HG02588 (cell line): ENCODE results near the gene PALM.
"Not testable (repeated sequence)": the region's sequence is repeated elsewhere in the genome, so short reads cannot be mapped to it uniquely, and the experiment has no call there.

Source experiments
- ATAC-seq: cut with Tn5 transposase; IDR thresholded peaks from one replicate; pipeline ENCODE4 v1.9.1; 2021; ENCODE audit warnings: mild to moderate bottlenecking, moderate library complexity; ENCODE audit not compliant: unreplicated experiment

PALM gene

GRCh38 chr19:708154-709143 lies at the start of gene PALM:
Gene PALM, plus strand, starts transcription at chr19:708935. Its CDS starts 212 bp downstream, at chr19:709147.
- no peak for ATAC-seq

GRCh38 chr19:660793-661426 lies 47.8 kb upstream of the PALM start:
- no peak for ATAC-seq

GRCh38 chr19:661427-662196 lies 47.1 kb upstream of the PALM start:
- ATAC-seq: no peak

GRCh38 chr19:662207-662961 lies 46.4 kb upstream of the PALM start:
- no peak for ATAC-seq

GRCh38 chr19:662962-663681 lies 45.6 kb upstream of the PALM start, which contains the start of gene RNF126:
Gene RNF126, minus strand, starts transcription at chr19:663214. Its CDS starts 93 bp downstream, at chr19:663121.
- peak; percentile 47 for ATAC-seq

DNA sequence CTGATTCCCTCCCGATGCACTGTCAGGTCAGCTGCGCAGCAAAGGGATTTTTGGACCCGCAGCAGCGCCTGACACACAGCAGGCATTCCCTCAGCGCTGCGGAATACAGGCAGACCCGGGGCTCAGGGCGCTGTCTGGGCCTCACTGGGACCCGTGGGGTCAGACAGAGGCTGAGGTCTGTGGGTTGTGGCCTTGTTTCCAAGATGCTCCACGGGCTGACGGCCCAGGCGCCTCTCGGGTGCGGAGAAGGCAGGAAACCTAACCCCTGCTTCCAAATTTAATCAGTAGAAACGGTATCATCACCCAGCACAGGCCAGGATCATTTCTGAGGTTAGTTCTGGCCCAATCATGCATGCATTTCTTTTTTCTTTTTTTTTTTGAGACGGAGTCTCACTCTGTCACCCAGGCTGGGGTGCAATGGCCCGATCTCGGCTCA lies 45.0 kb upstream of the PALM start:
- ATAC-seq: no peak

DNA sequence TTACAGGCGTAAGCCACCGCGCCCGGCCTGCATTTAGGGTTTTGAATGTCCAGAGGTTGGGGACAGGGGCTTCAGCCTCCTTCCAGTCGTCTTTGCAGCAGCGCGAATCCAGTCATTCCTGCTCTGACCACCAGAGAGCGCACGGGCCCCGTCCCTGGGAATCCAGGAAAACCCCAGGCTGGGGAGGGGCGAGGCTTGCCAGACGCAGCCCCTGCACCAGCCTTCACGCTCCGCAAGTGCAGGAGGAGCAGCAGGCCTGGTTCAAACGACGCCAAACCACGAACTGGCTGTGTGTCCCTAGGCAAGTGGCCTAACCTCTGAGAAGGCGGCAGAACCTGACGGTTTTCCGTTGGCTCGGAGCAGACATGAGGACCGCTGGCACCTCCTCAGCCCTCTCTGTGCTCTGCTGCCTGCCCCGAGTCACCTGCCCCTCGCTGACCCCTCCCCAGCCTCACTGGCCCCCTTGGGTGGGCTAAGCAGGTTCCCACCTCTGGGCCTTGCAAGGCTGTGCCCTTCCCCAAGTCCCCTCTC lies 43.8 kb upstream of the PALM start:
- ATAC-seq: no peak

DNA sequence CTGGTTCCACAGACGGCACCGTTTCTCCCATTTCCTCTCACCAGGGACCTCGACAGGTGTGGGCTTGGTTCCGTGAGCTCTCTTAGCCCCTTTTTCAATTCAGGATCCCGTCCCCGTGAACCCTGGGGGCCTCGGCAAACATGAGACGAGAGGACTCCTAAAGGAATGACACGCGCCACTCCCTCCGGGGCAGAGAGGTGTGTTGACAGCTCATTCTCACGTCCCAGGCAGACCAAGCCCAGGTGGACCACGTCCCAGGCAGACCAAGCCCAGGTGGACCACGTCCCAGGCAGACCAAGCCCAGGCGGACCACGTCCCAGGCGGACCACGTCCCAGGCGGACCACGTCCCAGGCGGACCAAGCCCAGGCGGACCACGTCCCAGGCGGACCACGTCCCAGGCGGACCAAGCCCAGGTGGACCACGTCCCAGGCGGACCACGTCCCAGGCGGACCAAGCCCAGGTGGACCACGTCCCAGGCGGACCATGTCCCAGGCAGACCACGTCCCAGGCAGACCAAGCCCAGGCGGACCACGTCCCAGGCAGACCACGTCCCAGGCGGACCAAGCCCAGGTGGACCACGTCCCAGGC lies 41.7 kb upstream of the PALM start:
- not testable (repeated sequence) for ATAC-seq

DNA sequence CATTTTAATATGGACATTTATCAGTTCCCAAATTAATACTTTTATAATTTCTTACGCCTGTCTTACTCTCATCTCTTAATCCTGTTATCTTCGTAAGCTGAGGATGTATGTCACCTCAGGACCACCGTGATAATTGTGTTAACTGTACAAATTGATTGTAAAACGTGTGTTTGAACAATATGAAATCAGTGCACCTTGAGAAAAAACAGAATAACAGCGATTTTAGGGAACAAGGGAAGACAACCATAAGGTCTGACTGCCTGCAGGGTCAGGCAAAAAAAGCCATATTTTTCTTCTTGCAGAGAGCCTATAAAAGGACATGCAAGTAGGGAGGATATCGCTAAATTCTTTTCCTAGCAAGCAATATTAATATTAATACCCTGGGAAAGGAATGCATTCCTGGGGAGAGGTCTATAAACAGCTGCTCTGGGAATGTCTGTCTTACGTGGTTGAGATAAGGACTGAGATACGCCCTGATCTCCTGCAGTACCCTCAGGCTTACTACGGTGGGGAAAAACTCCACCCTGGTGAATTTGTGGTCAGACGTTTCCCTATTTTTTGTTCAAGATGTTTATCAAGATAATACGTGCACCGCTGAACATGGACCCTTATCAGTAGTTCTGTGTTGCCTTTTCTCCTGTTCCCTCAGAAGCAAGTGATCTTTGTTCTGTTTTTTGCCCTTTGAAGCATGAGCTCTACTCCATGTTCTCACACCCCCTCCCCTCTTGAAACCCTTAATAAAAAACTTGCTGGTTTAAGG lies 39.9 kb upstream of the PALM start:
- ATAC-seq: not testable (repeated sequence)

DNA sequence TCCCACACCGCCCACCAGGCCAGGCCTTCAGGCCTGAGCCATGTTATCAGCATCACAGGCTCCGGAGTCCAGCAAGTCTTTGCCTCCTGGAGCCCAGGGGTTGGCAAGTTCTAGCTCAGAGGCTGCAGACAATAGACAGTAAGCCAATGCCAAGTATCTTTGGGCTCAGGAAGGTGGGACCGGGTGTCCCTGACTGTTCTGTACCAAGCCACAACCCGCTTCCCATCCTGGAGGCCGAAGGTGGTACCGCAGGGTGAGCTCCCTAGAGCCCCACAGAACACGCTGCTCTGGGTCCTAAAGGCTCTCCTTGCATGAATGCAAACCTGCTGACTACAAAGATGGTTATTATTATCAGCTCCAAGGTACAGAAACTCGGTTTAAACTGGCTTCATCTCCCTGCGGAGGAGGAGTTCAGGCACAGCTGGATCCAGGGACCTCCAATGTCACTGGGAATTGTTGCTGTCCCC lies 38.1 kb upstream of the PALM start:
- no peak for ATAC-seq

- ATAC-seq: no peak
These were observed 34.2 kb upstream of the PALM start for GRCh38 chr19:674282-675151.

GRCh38 chr19:676007-676338 lies 32.8 kb upstream of the PALM start:
- no peak for ATAC-seq

DNA sequence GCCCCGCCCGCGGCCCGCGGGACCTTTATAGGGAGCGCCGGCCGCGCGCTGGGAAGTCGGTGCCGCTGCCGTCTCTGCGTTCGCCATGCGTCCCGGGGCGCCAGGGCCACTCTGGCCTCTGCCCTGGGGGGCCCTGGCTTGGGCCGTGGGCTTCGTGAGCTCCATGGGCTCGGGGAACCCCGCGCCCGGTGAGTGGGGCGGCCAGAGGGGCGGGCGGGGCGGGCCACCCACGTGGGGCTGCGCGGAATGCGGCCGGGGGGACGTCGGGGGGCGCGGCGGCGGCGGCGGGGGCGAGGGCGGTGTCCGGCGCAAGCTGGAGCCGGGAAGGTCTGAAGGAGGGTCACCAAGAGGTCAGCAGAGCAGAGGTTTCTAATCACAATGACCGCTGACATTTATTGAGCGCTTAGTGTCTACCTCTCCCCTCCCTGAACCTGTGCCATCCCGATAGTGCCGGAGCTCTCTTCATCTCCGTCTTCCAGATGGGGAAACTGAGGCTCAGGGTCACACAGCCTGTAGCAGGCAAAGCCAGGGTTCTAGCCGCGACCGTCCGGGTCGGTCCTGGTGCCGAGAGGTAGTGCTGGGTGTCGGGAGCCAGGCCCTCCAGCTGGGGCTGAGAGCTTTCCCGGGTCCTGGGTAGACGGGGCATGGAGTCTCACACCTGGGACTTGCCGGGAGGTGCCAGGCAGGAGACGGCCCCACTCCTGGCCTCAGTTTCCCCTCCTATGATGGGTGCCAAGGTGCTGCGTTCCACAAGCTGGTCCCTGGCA lies 32.2 kb upstream of the PALM start, which contains the start of gene FSTL3:
TSS of gene FSTL3 (plus strand) at position 54 of the 767 bp plus-strand sequence. CDS start at position 86, 32 bp downstream.
- no peak for ATAC-seq

DNA sequence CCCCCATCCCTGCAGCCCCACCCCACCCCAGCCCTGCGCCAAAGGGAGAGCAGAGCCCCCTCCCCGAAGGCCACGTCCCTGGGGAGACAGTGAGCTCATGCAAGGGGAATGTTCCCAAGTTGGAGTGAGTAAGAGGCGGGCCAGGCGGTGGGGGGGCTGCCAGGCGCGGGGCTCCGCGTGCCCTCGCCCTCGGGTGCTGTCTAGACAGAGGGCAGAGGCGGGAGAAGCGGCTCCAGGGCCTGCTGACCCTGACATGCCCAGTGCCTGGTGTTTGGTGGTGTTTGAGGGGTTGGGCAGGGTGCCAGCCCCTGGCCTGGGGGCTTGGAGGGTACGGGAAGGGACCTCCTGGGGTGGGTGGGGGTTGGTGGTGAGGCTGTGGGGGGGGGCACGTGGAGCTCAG lies 31.5 kb upstream of the PALM start:
- ATAC-seq: no peak

DNA sequence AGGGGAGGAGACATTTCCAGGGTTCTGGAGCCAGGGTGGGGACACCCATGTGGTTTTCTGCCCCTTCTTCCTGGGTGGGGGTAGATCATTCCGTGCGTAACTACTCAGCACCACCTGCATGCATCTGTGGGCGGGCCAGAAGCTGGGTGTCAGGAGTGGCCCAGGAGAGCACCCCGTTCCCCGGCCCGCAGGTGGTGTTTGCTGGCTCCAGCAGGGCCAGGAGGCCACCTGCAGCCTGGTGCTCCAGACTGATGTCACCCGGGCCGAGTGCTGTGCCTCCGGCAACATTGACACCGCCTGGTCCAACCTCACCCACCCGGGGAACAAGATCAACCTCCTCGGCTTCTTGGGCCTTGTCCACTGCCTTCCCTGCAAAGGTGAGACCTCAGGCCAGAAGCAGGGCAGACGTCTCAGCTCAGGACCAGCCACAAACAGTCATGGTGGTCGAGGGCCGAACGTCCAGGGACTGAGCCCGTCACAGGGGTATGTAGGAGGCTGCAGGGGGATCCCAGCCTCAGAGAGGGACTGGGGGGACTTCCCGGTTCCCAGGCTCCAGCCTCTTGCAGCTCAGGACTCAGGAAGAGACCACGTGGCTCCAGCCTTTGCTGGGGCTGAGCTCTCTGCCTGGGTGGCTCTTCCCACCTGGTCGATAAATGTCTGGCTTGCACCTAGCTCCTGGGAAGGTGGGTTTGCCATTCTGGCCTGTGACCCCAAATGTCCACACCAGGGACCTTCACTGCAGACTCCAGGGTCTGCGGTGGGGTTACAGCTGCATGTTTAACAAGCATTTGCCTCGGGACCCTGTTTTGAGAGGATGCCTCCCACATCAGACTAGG lies 30.9 kb upstream of the PALM start:
- no peak for ATAC-seq
